Kidney glomerular epithelial cell (primary cell): ENCODE results near the gene FAM25C.
"Not testable (repeated sequence)": the region's sequence is repeated elsewhere in the genome, so short reads cannot be mapped to it uniquely, and the experiment has no call there.

Experiments used
- DNase-seq: peaks from one replicate; lab custom pipeline; 2025; lab: John Stamatoyannopoulos, UW

The FAM25C gene

DNA sequence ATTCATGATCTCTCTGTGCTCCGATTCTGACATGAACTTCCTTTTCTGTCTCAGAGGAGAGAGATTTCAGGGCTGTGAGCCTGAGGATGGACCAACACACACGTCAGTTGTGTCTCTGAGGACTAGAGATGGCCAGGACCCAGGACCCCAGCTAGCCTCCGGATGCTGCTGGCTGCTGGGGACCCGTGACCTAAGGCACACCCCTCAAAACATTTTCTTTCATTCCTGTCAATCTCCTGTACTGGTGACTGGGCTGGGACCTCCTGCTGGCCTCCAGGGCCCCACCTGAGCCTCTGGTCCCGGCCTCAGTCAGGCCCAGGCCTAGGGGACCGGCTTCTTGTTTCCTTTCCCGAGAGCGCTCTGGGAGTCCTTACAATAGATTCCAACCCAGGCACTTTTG is 42.4 kb downstream of the FAM25C start:
- DNase-seq: not testable (repeated sequence)

DNA sequence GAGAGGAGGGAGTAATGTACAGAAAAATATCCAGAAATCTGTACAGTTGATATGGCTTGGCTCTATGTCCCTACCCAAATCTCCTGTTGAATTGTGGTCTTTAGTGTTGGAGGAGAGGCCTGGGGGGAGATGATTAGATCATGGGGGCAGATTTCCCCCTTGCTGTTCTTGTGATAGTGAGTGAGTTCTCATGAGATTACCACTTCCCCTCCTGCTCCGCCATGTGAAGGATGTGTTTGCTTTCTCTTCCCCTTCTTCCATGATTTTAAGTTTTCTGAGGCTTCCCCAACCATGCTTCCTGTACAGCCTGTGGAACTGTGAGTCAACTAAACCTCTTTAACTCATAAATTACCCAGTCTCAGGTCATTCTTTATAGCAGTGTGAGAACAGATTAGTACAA is 52.2 kb downstream of the FAM25C start:
- not testable (repeated sequence) for DNase-seq
